Fibroblast of lung (primary cell): ENCODE measurements around the gene CENPB. TPM values are rescaled to one million over a fixed set of nuclear protein-coding genes. Genes with fewer than 3 reads are reported as not detected.
A peak's percentile ranks its signal among the peaks of the same experiment; 100 is the strongest.

Experiments
- DNase-seq, 2 donors: peaks; one replicate each; pipeline versions ENCODE4 v3.0.0 to v3.0.0-alpha.2; 2010; ENCODE audit warnings: low read depth in 2 of 2
- H2AFZ ChIP-seq: 2 replicates; pipeline ENCODE4 v1.5.1; 2012; ENCODE audit warnings: low read length, control low read depth, inconsistent platforms
- H3K27ac ChIP-seq: 2 replicates; pipeline ENCODE4 v1.5.1; 2011; ENCODE audit warnings: low read length, control low read depth; ENCODE audit not compliant: insufficient read depth
- H3K27me3 ChIP-seq: 2 replicates; pipeline ENCODE4 v1.5.1; 2011; ENCODE audit warnings: mild to moderate bottlenecking, low read length; ENCODE audit not compliant: control insufficient read depth, insufficient read depth
- H3K36me3 ChIP-seq: 2 replicates; pipeline ENCODE4 v1.5.1; 2011; ENCODE audit warnings: low read length; ENCODE audit not compliant: control insufficient read depth, insufficient read depth
- H3K4me1 ChIP-seq: 2 replicates; pipeline ENCODE4 v1.5.1; 2011; ENCODE audit warnings: low read length; ENCODE audit not compliant: control insufficient read depth, insufficient read depth; ENCODE audit errors: extremely low read depth
- H3K4me2 ChIP-seq: 2 replicates; pipeline ENCODE4 v1.5.1; 2011; ENCODE audit warnings: low read length, control low read depth; ENCODE audit not compliant: insufficient read depth; ENCODE audit errors: extremely low read depth
- H3K4me3 ChIP-seq, 4 experiments: fragments of 200-600 bp in 1 of 4; sonication (generic) in 1 of 4; replicated peaks in 1 of 4; 2 replicates each; pipeline ENCODE4 v1.5.1; 2011 to 2016; ENCODE audit warnings: low read length in 4 of 4, low read depth in 3 of 4, mild to moderate bottlenecking in 3 of 4, control low read depth in 2 of 4, inconsistent platforms in 1 of 4, mixed read lengths in 1 of 4; ENCODE audit not compliant: insufficient read depth in 1 of 4; ENCODE audit errors: control extremely low read depth in 1 of 4
- H3K79me2 ChIP-seq: 2 replicates; pipeline ENCODE4 v1.5.1; 2012; ENCODE audit warnings: mild to moderate bottlenecking, low read length, inconsistent platforms; ENCODE audit not compliant: control insufficient read depth, insufficient read depth
- H3K9ac ChIP-seq: 2 replicates; pipeline ENCODE4 v1.5.1; 2011; ENCODE audit warnings: mild to moderate bottlenecking, low read length, control low read depth; ENCODE audit not compliant: insufficient read depth
- H3K9me3 ChIP-seq: 2 replicates; pipeline ENCODE4 v1.5.1; 2012; ENCODE audit warnings: low read depth, low read length; ENCODE audit not compliant: control insufficient read depth, insufficient read depth
- H4K20me1 ChIP-seq: 2 replicates; pipeline ENCODE4 v1.5.1; 2011; ENCODE audit warnings: low read length; ENCODE audit not compliant: control insufficient read depth, insufficient read depth; ENCODE audit errors: extremely low read depth
- CTCF ChIP-seq, 2 donors: IDR thresholded peaks in 1 of 2; conservative IDR thresholded peaks in 1 of 2; 1 replicate in 1 of 2; 2 replicates in 1 of 2; pipeline ENCODE4 v1.5.1; 2011 to 2012; ENCODE audit warnings: low read length in 2 of 2, control low read depth in 1 of 2, inconsistent platforms in 1 of 2, low read depth in 1 of 2, mild to moderate bottlenecking in 1 of 2
- EZH2 ChIP-seq: IDR thresholded peaks from 2 replicates; pipeline ENCODE4 v1.5.1; 2012; ENCODE audit warnings: low read length, control low read depth, mild to moderate bottlenecking; ENCODE audit errors: missing control alignments
- polyA plus RNA-seq, 2 donors: library from polyadenylated mRNA; depleted of rRNA in 1 of 2; stranded (reverse) in 1 of 2; unstranded in 1 of 2; fragments of >200 nt; gene quantifications; 2 replicates each; pipeline ENCODE4 v1.2.1, GENCODE V29; 2011 to 2012; ENCODE audit warnings: missing spikeins in 1 of 2
- total RNA-seq: library from RNA; depleted of rRNA; stranded (reverse); fragments of >200 nt; gene quantifications from 2 replicates; pipeline ENCODE4 v1.2.1, GENCODE V29; 2014

The CENPB gene
- total and polyA plus RNA-seq, 2 donors (not counting 1 experiment from before 2014, with no cell fraction given), result 32.6 to 106 TPM

GRCh38 chr20:3823881-3824280 is 37.3 kb upstream of the CENPB start:
- H3K27ac ChIP-seq, result no peak overlapping the region
- no peak overlapping the region for H2AFZ ChIP-seq
- H4K20me1 ChIP-seq, result no peaks in the 10 kb centered on the region
- no peak overlapping the region for H3K4me3 ChIP-seq
- H3K9me3 ChIP-seq, result no peaks in the 10 kb centered on the region
- DNase-seq, result no peak
- H3K4me2 ChIP-seq, result no peak overlapping the region
- H3K79me2 ChIP-seq, result peaks cover 8% of the 10 kb centered on the region
- H3K9ac ChIP-seq, result no peak overlapping the region
- TF ChIP-seq CTCF (conservative IDR thresholded peaks at IDR 0.05 in 1 of 2, IDR thresholded peaks at IDR 0.05 in 1 of 2; ENCODE audit: low read depth in 1 of 2, low read length in 2 of 2), result no peak
- no peak for TF ChIP-seq EZH2
- peaks cover 20% of the 10 kb centered on the region for H3K36me3 ChIP-seq
- no peaks in the 10 kb centered on the region for H3K27me3 ChIP-seq
- H3K4me1 ChIP-seq, result peaks cover 3% of the 10 kb centered on the region

GRCh38 chr20:3821996-3822395 is 35.5 kb upstream of the CENPB start:
- Histone ChIP-seq H3K79me2 (peaks cover 8% of the 10 kb centered on the region), H3K27me3 (no peaks in the 10 kb centered on the region), H3K36me3 (peaks cover 20% of the 10 kb centered on the region), H3K4me2 (no peak overlapping the region), H3K27ac (no peak overlapping the region), H4K20me1 (no peaks in the 10 kb centered on the region), H3K9ac (no peak overlapping the region), H3K4me1 (peaks cover 9% of the 10 kb centered on the region), H3K4me3 (no peak overlapping the region), H2AFZ (no peak overlapping the region), H3K9me3 (no peaks in the 10 kb centered on the region)
- no peak for TF ChIP-seq EZH2
- no peak for TF ChIP-seq CTCF (conservative IDR thresholded peaks at IDR 0.05 in 1 of 2, IDR thresholded peaks at IDR 0.05 in 1 of 2; ENCODE audit: low read depth in 1 of 2, low read length in 2 of 2)
- no peak for DNase-seq

GRCh38 chr20:3820901-3821727 is 34.6 kb upstream of the CENPB start:
- Histone ChIP-seq H3K4me3 (peak overlapping the region; percentile 67 to 93 (median 90)), H3K4me2 (peak overlapping the region; percentile 92), H3K79me2 (peaks cover 8% of the 10 kb centered on the region), H3K4me1 (peaks cover 9% of the 10 kb centered on the region), H4K20me1 (no peaks in the 10 kb centered on the region), H3K9me3 (no peaks in the 10 kb centered on the region), H3K27ac (peak overlapping the region; percentile 100), H3K36me3 (peaks cover 19% of the 10 kb centered on the region), H2AFZ (peak overlapping the region; percentile 29), H3K9ac (peak overlapping the region; percentile 100), H3K27me3 (no peaks in the 10 kb centered on the region)
- DNase-seq, result no peak
- TF ChIP-seq CTCF (conservative IDR thresholded peaks at IDR 0.05 in 1 of 2, IDR thresholded peaks at IDR 0.05 in 1 of 2; ENCODE audit: low read depth in 1 of 2, low read length in 2 of 2) (no peak), EZH2 (no peak)
